ENCODE measurements around the gene DBN1. TPM values are rescaled to one million over a fixed set of nuclear protein-coding genes. Genes with fewer than 3 reads are reported as not detected.
A peak's percentile ranks its signal among the peaks of the same experiment; 100 is the strongest.

Gene DBN1
- total and polyA plus RNA-seq, 10 donors: 6.8 to 26.5 (median 17.0) TPM

- H3K36me3 ChIP-seq: peaks cover 0 to 71% (median 57%) of the 10 kb centered on the region in 6 donors
- DNase-seq: no peak
- H3K4me3 ChIP-seq: no peak overlapping the region
- H3K9me3 ChIP-seq: no peaks in the 10 kb centered on the region
- intact Hi-C loops (cut with DNase I; ENCODE audit: low total_unique reads): no loop called here
- H3K27ac ChIP-seq: peak overlapping the region in 3 of 8 donors; percentile 20 to 91 (median 21)
- 88 to 97% (median 95%) methylated on average over 8 to 16 of the region's 16 CpGs for WGBS, 5 donors
- no peaks in the 10 kb centered on the region for H3K27me3 ChIP-seq (replicated peaks in 1 of 7)
- TF ChIP-seq POLR2AphosphoS5 (IDR thresholded peaks at IDR 0.05) (no peak), POLR2A (IDR thresholded peaks at IDR 0.05) (no peak), CTCF (IDR thresholded peaks at IDR 0.05 in 8 of 11, conservative IDR thresholded peaks at IDR 0.05 in 3 of 11) (no peak)
- peaks cover 28 to 72% (median 53%) of the 10 kb centered on the region in 6 donors for H3K4me1 ChIP-seq
These were observed 17.6 kb upstream of the DBN1 start for GRCh38 chr5:177490992-177491391.

GRCh38 chr5:177490311-177490991 is 17.0 kb upstream of the DBN1 start:
- TF ChIP-seq POLR2AphosphoS5 (IDR thresholded peaks at IDR 0.05): peak in 1 of 3 donors; percentile 15
- TF ChIP-seq POLR2A (IDR thresholded peaks at IDR 0.05): no peak
- TF ChIP-seq CTCF (IDR thresholded peaks at IDR 0.05 in 8 of 11, conservative IDR thresholded peaks at IDR 0.05 in 3 of 11): no peak
- peak overlapping the region in 2 of 8 donors; percentile 36 to 91 for H3K27ac ChIP-seq
- whole genome bisulfite sequencing, 5 donors: 70 to 88% (median 81%) methylated on average over 15 of the region's 15 CpGs
- peaks cover 23 to 66% (median 47%) of the 10 kb centered on the region in 6 donors for H3K4me1 ChIP-seq
- intact Hi-C loops (cut with DNase I; ENCODE audit: low total_unique reads): no loop called here
- no peak overlapping the region for H3K4me3 ChIP-seq
- no peak for DNase-seq
- H3K36me3 ChIP-seq: peaks cover 0 to 76% (median 60%) of the 10 kb centered on the region in 6 donors
- no peaks in the 10 kb centered on the region for H3K9me3 ChIP-seq
- H3K27me3 ChIP-seq (replicated peaks in 1 of 7): no peaks in the 10 kb centered on the region

GRCh38 chr5:177489119-177489716 is 15.8 kb upstream of the DBN1 start:
- Histone ChIP-seq H3K4me3 (no peak overlapping the region), H3K9me3 (no peaks in the 10 kb centered on the region), H3K27ac (peak overlapping the region in 1 of 8 donors; percentile 91), H3K36me3 (peaks cover 0 to 89% (median 63%) of the 10 kb centered on the region in 6 donors), H3K27me3 (replicated peaks in 1 of 7) (no peaks in the 10 kb centered on the region), H3K4me1 (peaks cover 10 to 54% (median 35%) of the 10 kb centered on the region in 6 donors)
- 69 to 89% (median 79%) methylated on average over 7 to 26 of the region's 26 CpGs for WGBS, 5 donors
- DNase-seq: no peak
- intact Hi-C loops (cut with DNase I; ENCODE audit: low total_unique reads): no loop called here
- TF ChIP-seq POLR2A (IDR thresholded peaks at IDR 0.05): no peak
- no peak for TF ChIP-seq CTCF (IDR thresholded peaks at IDR 0.05 in 8 of 11, conservative IDR thresholded peaks at IDR 0.05 in 3 of 11)
- peak in 1 of 3 donors; percentile 60 for TF ChIP-seq POLR2AphosphoS5 (IDR thresholded peaks at IDR 0.05)

GRCh38 chr5:177487975-177488374 is 14.5 kb upstream of the DBN1 start:
- Histone ChIP-seq H3K27ac (no peak overlapping the region), H3K4me3 (no peak overlapping the region), H3K4me1 (peaks cover 0 to 42% (median 24%) of the 10 kb centered on the region in 6 donors), H3K27me3 (replicated peaks in 1 of 7) (no peaks in the 10 kb centered on the region), H3K36me3 (peaks cover 0 to 100% (median 71%) of the 10 kb centered on the region in 6 donors), H3K9me3 (no peaks in the 10 kb centered on the region)
- TF ChIP-seq CTCF (IDR thresholded peaks at IDR 0.05 in 8 of 11, conservative IDR thresholded peaks at IDR 0.05 in 3 of 11) (peak in 1 of 11 experiments; percentile 10), POLR2A (IDR thresholded peaks at IDR 0.05) (no peak), POLR2AphosphoS5 (IDR thresholded peaks at IDR 0.05) (peak in 2 of 3 donors; percentile 24 to 54)
- WGBS, 5 donors: 88 to 93% (median 91%) methylated on average over 13 to 15 of the region's 15 CpGs
- no peak for DNase-seq
- intact Hi-C loops (cut with DNase I; ENCODE audit: low total_unique reads): no loop called here
